Adipocyte (in vitro differentiated cells): ENCODE results near the gene ESF1.

Experiments
- DNase-seq: peaks from one replicate; pipeline ENCODE4 v3.0.0-alpha.2; 2015; ENCODE audit warnings: low read depth
- H3K27me3 ChIP-seq: replicated peaks from 2 replicates; pipeline ENCODE4 v1.7.0; 2013; ENCODE audit warnings: mild to moderate bottlenecking, low read length, moderate library complexity; ENCODE audit not compliant: control insufficient read depth, insufficient read depth
- H3K36me3 ChIP-seq: 2 replicates; pipeline ENCODE4 v1.7.0; 2013; ENCODE audit warnings: low read length, mild to moderate bottlenecking, moderate library complexity; ENCODE audit not compliant: control insufficient read depth, insufficient read depth, severe bottlenecking
- H3K4me1 ChIP-seq: 2 replicates; pipeline ENCODE4 v1.7.0; 2013; ENCODE audit warnings: mild to moderate bottlenecking, low read length, moderate library complexity; ENCODE audit not compliant: control insufficient read depth, insufficient read depth
- H3K4me3 ChIP-seq: 2 replicates; pipeline ENCODE4 v1.7.0; 2013; ENCODE audit warnings: mild to moderate bottlenecking, low read length, moderate library complexity
- H3K9ac ChIP-seq: 2 replicates; pipeline ENCODE4 v1.7.0; 2013; ENCODE audit warnings: mild to moderate bottlenecking, low read length, moderate library complexity
- H3K9me3 ChIP-seq: 2 replicates; pipeline ENCODE4 v1.7.0; 2013; ENCODE audit warnings: mild to moderate bottlenecking, low read length, moderate library complexity; ENCODE audit not compliant: control insufficient read depth

ESF1 gene

DNA sequence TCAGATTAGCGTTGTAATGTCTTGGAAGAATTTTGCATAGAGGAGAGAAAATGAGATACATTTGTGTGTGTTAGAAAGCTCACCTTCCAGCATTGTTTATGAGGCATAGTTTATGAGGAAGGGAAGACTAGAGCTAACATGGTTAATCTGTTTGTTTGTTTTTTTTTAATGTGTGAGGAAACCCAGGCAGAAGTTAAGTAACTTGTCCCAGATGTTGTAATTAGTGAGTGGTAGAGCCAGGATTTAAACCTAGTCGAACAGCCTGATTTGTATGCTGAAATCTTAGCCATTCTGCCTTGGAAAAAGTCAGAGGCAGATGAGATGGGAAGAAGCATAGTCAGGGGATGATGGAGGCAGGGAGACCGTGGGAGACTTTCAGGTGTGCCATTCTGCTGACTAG is 29.2 kb upstream of the ESF1 start:
- Histone ChIP-seq H3K9ac (no peak overlapping the region), H3K4me1 (peaks cover 21% of the 10 kb centered on the region), H3K27me3 (no peaks in the 10 kb centered on the region), H3K9me3 (no peaks in the 10 kb centered on the region), H3K4me3 (no peak overlapping the region), H3K36me3 (peaks cover 90% of the 10 kb centered on the region)
- DNase-seq: peak; percentile 33

DNA sequence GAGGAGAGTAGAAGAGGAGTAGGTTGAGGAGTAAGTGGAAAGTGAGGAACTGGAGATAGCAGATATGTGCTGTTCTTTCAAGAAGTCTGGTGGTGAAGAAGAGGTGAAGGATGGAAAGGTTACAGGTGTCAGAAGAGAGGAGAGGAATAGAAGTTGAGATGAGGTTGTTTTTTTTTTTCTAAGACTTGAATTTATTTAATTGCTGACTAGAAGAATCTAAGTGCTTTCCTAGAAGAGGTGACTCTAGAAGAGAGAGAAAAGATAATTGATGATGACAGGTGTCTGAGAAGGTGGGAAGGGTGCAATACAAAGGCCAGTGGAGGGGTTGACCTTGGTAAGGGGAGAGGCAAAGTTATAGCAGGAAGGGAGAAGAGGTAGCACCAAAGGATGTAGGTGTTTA is 25.7 kb upstream of the ESF1 start:
- peaks cover 86% of the 10 kb centered on the region for H3K36me3 ChIP-seq
- H3K27me3 ChIP-seq: no peaks in the 10 kb centered on the region
- no peak overlapping the region for H3K9ac ChIP-seq
- no peak overlapping the region for H3K4me3 ChIP-seq
- DNase-seq: no peak
- peaks cover 17% of the 10 kb centered on the region for H3K4me1 ChIP-seq
- no peaks in the 10 kb centered on the region for H3K9me3 ChIP-seq

DNA sequence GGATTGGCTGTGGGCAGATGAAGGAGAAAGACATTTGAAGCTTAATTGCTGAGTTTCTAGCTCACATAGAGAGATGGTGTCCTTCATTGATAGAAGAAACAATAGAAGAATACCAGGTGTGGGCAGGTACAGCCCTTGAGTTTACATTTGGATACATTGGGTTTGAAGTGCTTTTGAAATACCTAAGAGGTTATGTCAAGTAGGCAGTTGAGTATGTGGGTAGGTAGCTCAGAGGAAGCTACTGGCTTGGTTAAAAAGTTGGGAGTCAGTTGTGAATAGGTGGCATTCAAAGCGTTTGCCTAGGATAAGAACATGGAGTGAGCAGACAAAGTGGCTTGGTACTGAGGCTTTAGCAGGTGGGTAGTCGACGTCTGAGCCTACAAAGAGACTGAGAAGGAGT is 25.1 kb upstream of the ESF1 start:
- no peak for DNase-seq
- no peaks in the 10 kb centered on the region for H3K9me3 ChIP-seq
- no peaks in the 10 kb centered on the region for H3K27me3 ChIP-seq
- H3K36me3 ChIP-seq: peaks cover 86% of the 10 kb centered on the region
- H3K9ac ChIP-seq: no peak overlapping the region
- H3K4me3 ChIP-seq: no peak overlapping the region
- H3K4me1 ChIP-seq: peaks cover 17% of the 10 kb centered on the region

DNA sequence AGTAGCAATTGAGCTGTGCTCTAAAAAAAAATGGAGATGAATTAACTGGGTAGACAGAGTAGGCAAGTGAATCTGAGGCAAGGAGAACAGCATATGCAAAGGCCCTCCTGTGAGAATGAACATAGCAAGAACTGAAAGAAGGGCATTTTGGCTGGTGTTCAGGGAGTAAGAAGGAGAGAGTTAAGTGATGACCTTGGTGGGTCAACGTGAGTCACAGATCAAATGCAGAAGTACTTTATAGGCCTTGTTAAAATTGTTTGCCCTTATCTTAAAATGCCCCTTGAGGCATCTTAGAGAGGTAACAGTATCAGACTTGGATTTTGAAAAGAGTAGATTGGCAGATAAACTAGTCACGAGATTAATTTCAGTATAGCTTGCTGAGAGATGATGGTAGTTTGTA is 24.7 kb upstream of the ESF1 start:
- no peak overlapping the region for H3K4me3 ChIP-seq
- no peaks in the 10 kb centered on the region for H3K9me3 ChIP-seq
- H3K4me1 ChIP-seq: peaks cover 17% of the 10 kb centered on the region
- H3K27me3 ChIP-seq: no peaks in the 10 kb centered on the region
- no peak for DNase-seq
- no peak overlapping the region for H3K9ac ChIP-seq
- peaks cover 86% of the 10 kb centered on the region for H3K36me3 ChIP-seq

DNA sequence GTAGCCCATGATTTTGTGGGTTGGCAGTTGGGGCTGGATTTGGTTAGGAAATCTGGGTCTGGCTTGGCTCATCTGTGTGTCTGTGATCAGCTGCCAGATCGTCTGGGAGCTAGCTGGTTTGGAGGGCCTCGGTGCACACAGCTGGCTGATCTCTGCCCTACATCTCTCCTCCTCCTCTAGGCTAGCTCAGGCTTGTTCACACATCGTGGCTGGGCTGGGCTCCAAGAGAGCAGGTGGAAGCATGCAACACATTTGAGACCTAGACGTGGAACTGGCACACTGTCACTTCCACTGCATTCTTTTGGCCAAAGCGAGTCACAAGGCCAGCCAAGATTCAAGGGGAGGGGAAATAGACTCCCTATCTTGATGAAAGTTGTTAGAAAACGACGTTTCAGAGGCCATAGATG is 16.0 kb upstream of the ESF1 start:
- Histone ChIP-seq H3K9ac (no peak overlapping the region), H3K9me3 (no peaks in the 10 kb centered on the region), H3K27me3 (no peaks in the 10 kb centered on the region), H3K4me3 (no peak overlapping the region), H3K36me3 (peaks cover 80% of the 10 kb centered on the region), H3K4me1 (peaks cover 21% of the 10 kb centered on the region)
- peak; percentile 81 for DNase-seq

DNA sequence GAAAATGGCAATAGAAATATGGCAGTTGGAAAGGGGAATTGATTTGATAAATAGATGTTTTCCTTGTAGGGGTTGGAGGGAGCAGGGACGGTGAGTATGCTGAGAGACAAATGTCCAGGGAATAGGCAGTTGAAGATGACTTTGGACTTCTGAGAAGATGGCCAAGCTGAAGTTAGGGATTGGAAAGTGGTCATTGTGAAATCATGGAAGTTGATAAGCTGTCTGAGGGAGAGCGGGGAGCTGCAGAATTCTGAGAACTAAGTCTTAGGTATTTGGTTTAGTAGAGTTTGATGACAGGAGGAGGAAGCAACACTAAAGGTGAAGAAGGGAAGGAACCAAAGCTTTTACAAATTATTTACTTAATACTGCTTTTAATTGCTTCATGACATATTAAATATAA is 15.3 kb upstream of the ESF1 start:
- Histone ChIP-seq H3K9me3 (no peaks in the 10 kb centered on the region), H3K4me1 (peaks cover 21% of the 10 kb centered on the region), H3K9ac (no peak overlapping the region), H3K27me3 (no peaks in the 10 kb centered on the region), H3K36me3 (peaks cover 80% of the 10 kb centered on the region), H3K4me3 (no peak overlapping the region)
- DNase-seq: no peak

DNA sequence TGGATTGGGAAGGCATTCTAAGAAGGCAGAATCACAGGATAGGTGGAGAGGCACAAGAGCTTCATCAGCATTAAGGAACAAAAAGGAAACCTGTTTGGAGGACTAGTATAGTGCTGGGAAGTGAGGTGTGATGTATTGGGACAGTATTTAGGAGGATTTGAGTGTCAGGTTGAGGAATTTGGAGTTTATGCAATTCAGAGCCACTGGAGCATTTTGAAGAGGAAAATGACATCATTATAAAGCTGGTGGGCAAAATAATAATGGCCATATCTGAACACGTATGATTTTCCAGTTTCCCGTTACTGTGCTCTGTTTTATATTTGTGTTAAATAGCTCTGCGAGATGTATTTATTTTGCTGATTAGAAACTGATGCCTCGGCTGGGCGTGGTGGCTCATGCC is 14.3 kb upstream of the ESF1 start:
- Histone ChIP-seq H3K9ac (no peak overlapping the region), H3K9me3 (no peaks in the 10 kb centered on the region), H3K4me1 (peaks cover 21% of the 10 kb centered on the region), H3K36me3 (peaks cover 78% of the 10 kb centered on the region), H3K27me3 (no peaks in the 10 kb centered on the region), H3K4me3 (no peak overlapping the region)
- DNase-seq: no peak

DNA sequence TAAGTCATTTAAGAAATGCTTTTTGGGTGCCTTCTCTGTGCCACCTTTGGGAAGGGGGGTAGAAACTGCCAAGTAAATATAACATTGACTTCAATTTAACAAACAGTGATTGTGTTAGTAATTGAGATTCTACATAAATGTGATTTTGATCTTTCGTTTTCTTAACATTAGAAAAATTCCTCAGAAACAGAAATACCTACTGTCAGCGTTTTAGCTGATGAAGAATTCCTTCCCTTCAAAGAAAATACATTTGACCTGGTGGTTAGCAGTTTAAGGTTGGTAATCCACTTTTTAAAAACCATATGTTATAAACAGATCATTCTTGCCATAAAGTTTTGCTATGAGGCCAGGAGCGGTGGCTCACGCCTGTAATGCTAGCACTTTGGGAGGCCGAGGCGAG is 9.9 kb upstream of the ESF1 start:
- peaks cover 13% of the 10 kb centered on the region for H3K4me1 ChIP-seq
- DNase-seq: no peak
- H3K9me3 ChIP-seq: no peaks in the 10 kb centered on the region
- peaks cover 93% of the 10 kb centered on the region for H3K36me3 ChIP-seq
- no peak overlapping the region for H3K9ac ChIP-seq
- H3K27me3 ChIP-seq: no peaks in the 10 kb centered on the region
- H3K4me3 ChIP-seq: no peak overlapping the region

DNA sequence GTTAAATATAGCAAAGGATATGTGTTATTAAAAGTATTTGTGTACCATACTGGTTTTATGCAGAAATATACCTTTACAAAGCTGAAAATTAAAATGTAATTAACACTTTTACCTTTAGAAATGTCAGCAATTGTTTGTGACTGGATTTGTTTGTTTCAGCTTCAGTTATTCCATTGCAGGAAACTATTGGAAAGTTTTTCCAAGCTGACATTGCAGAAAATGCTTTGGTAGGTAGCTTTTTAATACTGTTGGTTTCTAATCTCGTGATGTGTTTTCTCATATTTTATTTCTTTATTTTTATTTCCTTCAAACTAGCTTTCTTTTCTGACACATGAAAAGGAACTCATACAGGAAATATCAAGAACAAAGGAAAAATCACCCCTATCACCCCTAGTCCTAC is 8.3 kb upstream of the ESF1 start:
- Histone ChIP-seq H3K9me3 (no peaks in the 10 kb centered on the region), H3K27me3 (no peaks in the 10 kb centered on the region), H3K4me3 (no peak overlapping the region), H3K4me1 (peaks cover 12% of the 10 kb centered on the region), H3K36me3 (peaks cover 92% of the 10 kb centered on the region), H3K9ac (no peak overlapping the region)
- no peak for DNase-seq

DNA sequence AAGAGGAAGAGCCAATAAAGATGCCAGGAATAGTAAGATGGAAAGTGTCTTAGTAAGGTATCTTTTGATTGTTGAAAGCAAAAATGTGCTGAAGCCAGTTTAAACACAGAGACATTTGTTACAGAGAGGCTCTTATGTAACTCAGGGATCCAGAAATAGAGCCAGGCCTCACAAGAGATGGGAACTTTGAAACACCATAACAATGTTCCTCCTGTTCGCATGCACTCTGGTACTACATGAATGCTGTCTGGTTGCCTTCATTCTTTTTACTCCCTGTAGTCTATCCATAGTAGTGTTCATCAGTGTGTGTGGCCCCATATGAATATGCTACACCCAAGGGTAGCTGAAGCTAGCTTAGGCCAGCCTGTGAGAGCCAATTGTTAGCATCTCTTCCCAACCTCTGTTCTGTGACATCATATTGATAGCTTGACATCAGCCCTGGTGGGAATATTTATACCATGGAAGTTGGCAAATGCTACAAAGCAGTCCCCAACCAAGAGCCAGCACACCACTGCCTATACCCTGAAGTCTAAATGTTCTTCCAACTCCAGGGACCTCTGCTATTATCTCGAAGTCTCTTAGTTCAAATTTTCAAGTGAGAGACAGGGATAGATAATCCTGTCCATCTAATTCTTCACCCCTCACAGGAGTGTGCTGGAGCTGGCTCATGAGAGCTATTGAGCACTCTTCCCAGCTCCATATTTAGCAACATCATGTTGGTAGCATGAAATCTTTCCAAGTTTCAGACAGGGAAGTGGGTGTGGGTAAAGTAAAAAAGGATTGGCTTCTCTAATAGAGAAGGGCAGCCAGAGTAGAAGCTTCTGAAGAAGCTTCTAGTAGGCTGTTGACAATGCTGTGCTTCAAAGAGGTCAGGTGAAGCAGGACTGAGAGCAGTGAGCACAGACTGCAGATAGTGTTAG is 7.1 kb upstream of the ESF1 start:
- Histone ChIP-seq H3K9me3 (no peaks in the 10 kb centered on the region), H3K36me3 (peaks cover 89% of the 10 kb centered on the region), H3K9ac (no peak overlapping the region), H3K4me1 (peaks cover 19% of the 10 kb centered on the region), H3K4me3 (no peak overlapping the region), H3K27me3 (no peaks in the 10 kb centered on the region)
- DNase-seq: no peak

DNA sequence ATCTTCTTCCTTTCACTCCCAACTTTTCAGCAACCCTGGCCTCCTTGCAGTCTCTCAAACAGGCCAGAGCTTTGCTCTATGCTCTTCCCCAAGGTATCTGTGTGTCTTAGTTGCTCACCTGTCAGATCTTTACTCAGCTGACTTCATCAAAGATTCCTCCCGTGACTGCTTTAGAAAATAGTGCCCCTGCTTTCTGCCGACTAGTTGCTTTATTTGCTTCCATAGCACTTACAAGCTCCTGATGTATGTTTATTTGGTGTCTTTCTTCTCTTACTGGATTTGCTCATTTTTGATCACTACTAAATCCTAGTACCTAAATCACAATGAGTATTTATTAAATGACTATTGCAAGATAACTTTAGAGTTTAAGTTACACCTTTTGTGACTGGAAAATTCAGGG is 6.0 kb upstream of the ESF1 start:
- Histone ChIP-seq H3K27me3 (no peaks in the 10 kb centered on the region), H3K4me3 (no peak overlapping the region), H3K9ac (no peak overlapping the region), H3K9me3 (no peaks in the 10 kb centered on the region), H3K36me3 (peaks cover 79% of the 10 kb centered on the region), H3K4me1 (peaks cover 30% of the 10 kb centered on the region)
- DNase-seq: no peak
